IMR-90 (cell line): Measurements from ENCODE around the gene LRRC47. TPM values are rescaled to one million over a fixed set of nuclear protein-coding genes. Genes with fewer than 3 reads are reported as not detected.

Experiments
- ATAC-seq: fragments of 200-7000 bp; cut with Tn5 transposase; 2 replicates; pipeline ENCODE4 v1.9.1; 2020; ENCODE audit warnings: low read depth, mild to moderate bottlenecking, moderate library complexity
- BruUV-seq: library from RNA; stranded (reverse); fragments of 400-500 nt; replicated peaks from 2 replicates; lab custom pipeline; 2021; lab: Mats Ljungman, UMichigan
- CTCF ChIA-PET: fragments of 300-600 bp; formaldehyde crosslinking; extraction: SDS; loops from one replicate; lab custom pipeline; 2021; ENCODE audit warnings: antibody characterized with exemption; lab: Yijun Ruan, JAX
- POLR2A ChIA-PET: fragments of 300-600 bp; sonication (Branson Sonifier 250); formaldehyde crosslinking; loops from one replicate; lab custom pipeline; 2022; ENCODE audit warnings: antibody characterized with exemption; ENCODE audit not compliant: unreplicated experiment; lab: Charles Lee
- DNase-seq: peaks from one replicate; pipeline ENCODE4 v3.0.0; 2013
- H2AFZ ChIP-seq: replicated peaks from 2 replicates; pipeline ENCODE3; 2013; ENCODE audit warnings: low read length, mild to moderate bottlenecking; ENCODE audit not compliant: poor library complexity
- H2AK5ac ChIP-seq: 2 replicates; pipeline ENCODE4 v1.6.1; 2013; ENCODE audit warnings: low read depth, low read length, inconsistent platforms
- H2AK9ac ChIP-seq: replicated peaks from 2 replicates; pipeline ENCODE3; 2013; ENCODE audit warnings: mild to moderate bottlenecking, low read depth, low read length, moderate library complexity; ENCODE audit not compliant: poor library complexity
- H2BK120ac ChIP-seq: 2 replicates; pipeline ENCODE4 v1.6.1; 2013; ENCODE audit warnings: low read depth, low read length, inconsistent platforms
- H2BK15ac ChIP-seq: 3 replicates; pipeline ENCODE4 v1.6.1; 2013; ENCODE audit warnings: low read depth, low read length, inconsistent platforms
- H2BK20ac ChIP-seq: 2 replicates; pipeline ENCODE4 v1.6.1; 2013; ENCODE audit warnings: low read depth, mild to moderate bottlenecking, inconsistent platforms, low read length, moderate library complexity
- H2BK5ac ChIP-seq: 2 replicates; pipeline ENCODE4 v1.6.1; 2013; ENCODE audit warnings: mild to moderate bottlenecking, low read depth, low read length, inconsistent platforms; ENCODE audit not compliant: poor library complexity, severe bottlenecking
- H3K14ac ChIP-seq: replicated peaks from 2 replicates; pipeline ENCODE4 v1.6.1; 2013; ENCODE audit warnings: low read depth, low read length, inconsistent platforms
- H3K18ac ChIP-seq: 2 replicates; pipeline ENCODE4 v1.6.1; 2013; ENCODE audit warnings: low read depth, low read length, control low read depth
- H3K23ac ChIP-seq: 2 replicates; pipeline ENCODE4 v1.6.1; 2013; ENCODE audit warnings: low read depth, low read length, inconsistent platforms
- H3K27ac ChIP-seq: 2 replicates; pipeline ENCODE4 v1.5.1; 2013; ENCODE audit warnings: mild to moderate bottlenecking, control low read depth, low read length; ENCODE audit not compliant: insufficient read depth
- H3K27me3 ChIP-seq: 2 replicates; pipeline ENCODE4 v1.6.1; 2013; ENCODE audit warnings: low read length; ENCODE audit not compliant: control insufficient read depth, insufficient read depth
- H3K36me3 ChIP-seq: 2 replicates; pipeline ENCODE4 v1.6.1; 2013; ENCODE audit warnings: low read length, mixed read lengths; ENCODE audit not compliant: control insufficient read depth, insufficient read depth
- H3K4ac ChIP-seq: 2 replicates; pipeline ENCODE4 v1.6.1; 2013; ENCODE audit warnings: low read depth, low read length, inconsistent platforms
- H3K4me1 ChIP-seq: 2 replicates; pipeline ENCODE4 v1.6.1; 2013; ENCODE audit warnings: low read length, mixed read lengths; ENCODE audit not compliant: control insufficient read depth, insufficient read depth
- H3K4me2 ChIP-seq: 2 replicates; pipeline ENCODE4 v1.6.1; 2013; ENCODE audit warnings: low read depth, mild to moderate bottlenecking, control low read depth, low read length, moderate library complexity
- H3K4me3 ChIP-seq: 2 replicates; pipeline ENCODE4 v1.5.1; 2013; ENCODE audit warnings: low read depth, mild to moderate bottlenecking, control low read depth, low read length, moderate library complexity; ENCODE audit not compliant: insufficient read depth
- H3K56ac ChIP-seq: 2 replicates; pipeline ENCODE4 v1.6.1; 2013; ENCODE audit warnings: low read length, inconsistent platforms; ENCODE audit not compliant: insufficient read depth; ENCODE audit errors: extremely low read depth
- H3K79me1 ChIP-seq, 2 experiments: 2 replicates each; pipeline ENCODE4 v1.6.1; 2013; ENCODE audit warnings: low read length in 2 of 2, inconsistent platforms in 1 of 2, low read depth in 1 of 2
- H3K9ac ChIP-seq: 2 replicates; pipeline ENCODE4 v1.6.1; 2013; ENCODE audit warnings: low read depth, low read length, control low read depth
- H3K9me1 ChIP-seq: 2 replicates; pipeline ENCODE4 v1.6.1; 2013; ENCODE audit warnings: low read length, inconsistent platforms; ENCODE audit not compliant: insufficient read depth
- H3K9me3 ChIP-seq: 2 replicates; pipeline ENCODE4 v1.6.1; 2013; ENCODE audit warnings: low read length; ENCODE audit not compliant: control insufficient read depth, insufficient read depth
- H4K20me1 ChIP-seq: 2 replicates; pipeline ENCODE4 v1.6.1; 2013; ENCODE audit warnings: low read length, inconsistent platforms; ENCODE audit not compliant: insufficient read depth
- H4K5ac ChIP-seq: 2 replicates; pipeline ENCODE4 v1.6.1; 2013; ENCODE audit warnings: mild to moderate bottlenecking, low read depth, low read length, control low read depth
- H4K8ac ChIP-seq, 2 experiments: 2 replicates each; pipeline ENCODE4 v1.6.1; 2013; ENCODE audit warnings: low read depth in 2 of 2, low read length in 2 of 2, control low read depth in 1 of 2, inconsistent platforms in 1 of 2
- H4K91ac ChIP-seq: 2 replicates; pipeline ENCODE4 v1.6.1; 2013; ENCODE audit warnings: low read depth, low read length, inconsistent platforms; ENCODE audit not compliant: insufficient read depth
- BHLHE40 ChIP-seq: fragments of 150-350 bp; IDR thresholded peaks from 2 replicates; pipeline ENCODE4 v1.6.1; 2016; ENCODE audit warnings: mild to moderate bottlenecking, low read depth, low read length
- CEBPB ChIP-seq: IDR thresholded peaks from 2 replicates; pipeline ENCODE4 v1.6.1; 2012; ENCODE audit warnings: low read depth, low read length, improper control_type of control experiment
- CHD1 ChIP-seq: IDR thresholded peaks from 2 replicates; pipeline ENCODE4 v1.6.1; 2012; ENCODE audit warnings: low read depth, low read length, improper control_type of control experiment
- FOS ChIP-seq: fragments of 150-350 bp; IDR thresholded peaks from 2 replicates; pipeline ENCODE4 v1.6.1; 2016; ENCODE audit warnings: low read depth, low read length
- MAZ ChIP-seq: IDR thresholded peaks from 2 replicates; pipeline ENCODE4 v1.6.1; 2012; ENCODE audit warnings: low read depth, mild to moderate bottlenecking, low read length, improper control_type of control experiment, moderate library complexity, borderline replicate concordance
- MXI1 ChIP-seq: IDR thresholded peaks from 2 replicates; pipeline ENCODE4 v1.6.1; 2012; ENCODE audit warnings: low read depth, mild to moderate bottlenecking, low read length, moderate library complexity, borderline replicate concordance
- NFE2L2 ChIP-seq: fragments of 150-350 bp; IDR thresholded peaks from 2 replicates; pipeline ENCODE4 v1.6.1; 2016; ENCODE audit warnings: low read depth, mild to moderate bottlenecking, low read length
- POLR2A ChIP-seq: IDR thresholded peaks from 2 replicates; pipeline ENCODE4 v1.6.1; 2012; ENCODE audit warnings: mild to moderate bottlenecking, low read depth, low read length
- RAD21 ChIP-seq: IDR thresholded peaks from 2 replicates; pipeline ENCODE4 v1.6.1; 2012; ENCODE audit warnings: low read length, improper control_type of control experiment
- RCOR1 ChIP-seq: IDR thresholded peaks from 2 replicates; pipeline ENCODE4 v1.6.1; 2012; ENCODE audit warnings: mild to moderate bottlenecking, low read length, improper control_type of control experiment; ENCODE audit not compliant: insufficient replicate concordance
- RFX5 ChIP-seq: IDR thresholded peaks from 2 replicates; pipeline ENCODE4 v1.8.0; 2012; ENCODE audit warnings: low read depth, mild to moderate bottlenecking, low read length, moderate library complexity
- SMC3 ChIP-seq: fragments of 150-350 bp; IDR thresholded peaks from 2 replicates; pipeline ENCODE4 v1.6.1; 2016; ENCODE audit warnings: low read depth, mild to moderate bottlenecking, antibody characterized with exemption, low read length, moderate library complexity
- WGBS, 2 experiments: methylation state at CpG; one replicate each; pipeline versions ENCODE4 v1.1.5 to v1.1.7; 2013; ENCODE audit warnings: missing lambda C conversion rate in 2 of 2; ENCODE audit not compliant: insufficient read length in 1 of 2; ENCODE audit errors: extremely low coverage in 2 of 2; 5-methylcytosine and 5-hydroxymethylcytosine counted together
- dilution Hi-C: fragments of 300-500 bp; cut with HindIII; formaldehyde crosslinking; loops from one replicate; pipeline ENCODE4 v1.14.3; 2018; ENCODE audit warnings: low sequenced_read_pairs; ENCODE audit not compliant: unreplicated experiment
- in situ Hi-C: fragments of 300-500 bp; cut with MboI; formaldehyde crosslinking; loops from 3 replicates; pipeline ENCODE4 v1.14.3; 2019; ENCODE audit warnings: low sequenced_read_pairs, inconsistent platforms, mixed read lengths
- intact Hi-C: fragments of 100-400 bp; cut with micrococcal nuclease; formaldehyde crosslinking; loops from 2 replicates; pipeline ENCODE4 v1.10.0; 2022
- polyA plus RNA-seq, 3 experiments: library from polyadenylated mRNA; depleted of rRNA; stranded (reverse); fragments of >200 nt; gene quantifications; 2 replicates each; pipeline ENCODE4 v1.2.3, GENCODE V29; 2012; ENCODE audit warnings: low replicate concordance in 1 of 3
- total RNA-seq: library from RNA; depleted of rRNA; stranded (reverse); fragments of >200 nt; gene quantifications from 2 replicates; pipeline ENCODE4 v1.2.3, GENCODE V29; 2012
- TF ChIP-seq, protein P1 (sequence below): fragments of 150-350 bp; IDR thresholded peaks from 2 replicates; pipeline ENCODE4 v1.6.1; 2016; ENCODE audit warnings: low read depth, mild to moderate bottlenecking, low read length, moderate library complexity, borderline replicate concordance
- TF ChIP-seq, protein P2 (sequence below): conservative IDR thresholded peaks from 2 replicates; pipeline ENCODE4 v1.5.1; 2012; ENCODE audit warnings: mild to moderate bottlenecking, low read depth, low read length, improper control_type of control experiment

Gene LRRC47
- total and polyA plus RNA-seq, 2 of the 4 experiments (the other 2 are of a cell fraction) = 15.2 to 19.7 TPM

DNA sequence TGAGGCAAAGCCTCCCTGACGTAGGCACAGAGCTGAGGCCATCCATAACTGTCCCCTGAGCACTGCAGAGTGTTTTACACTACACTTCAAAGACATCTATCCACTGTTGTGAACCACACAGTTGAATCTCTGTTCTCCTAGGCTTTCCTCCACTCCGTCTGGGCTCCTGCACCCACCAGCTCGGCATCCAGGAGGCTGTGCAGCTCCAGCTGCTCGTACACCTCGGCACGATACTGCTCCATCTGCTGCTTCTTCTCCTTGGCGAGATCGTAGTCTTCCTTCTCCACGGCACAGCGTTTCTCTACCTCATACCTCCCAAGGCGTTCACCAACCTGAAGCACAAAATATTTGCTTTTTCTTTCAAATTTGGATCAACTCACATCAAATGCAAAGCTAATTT, 42.5 kb upstream of the LRRC47 start:
- Histone ChIP-seq H2AK5ac (no peak overlapping the region), H3K9ac (no peak overlapping the region), H3K14ac (no peak overlapping the region), H3K4ac (no peak overlapping the region), H3K27ac (no peak overlapping the region), H2AFZ (no peak overlapping the region), H4K8ac (no peak overlapping the region), H3K4me2 (no peak overlapping the region), H4K20me1 (no peaks in the 10 kb centered on the region), H2BK20ac (no peak overlapping the region), H2AK9ac (no peak overlapping the region), H3K27me3 (no peaks in the 10 kb centered on the region), H4K5ac (no peak overlapping the region), H3K23ac (no peak overlapping the region), H3K9me3 (peaks cover 5% of the 10 kb centered on the region), H2BK120ac (no peak overlapping the region), H3K9me1 (no peaks in the 10 kb centered on the region), H3K79me1 (no peaks in the 10 kb centered on the region), H3K56ac (no peak overlapping the region), H4K91ac (no peak overlapping the region), H2BK5ac (no peak overlapping the region), H3K18ac (no peak overlapping the region), H2BK15ac (no peak overlapping the region), H3K36me3 (peaks cover 50% of the 10 kb centered on the region), H3K4me3 (no peak overlapping the region), H3K4me1 (no peaks in the 10 kb centered on the region)
- in situ Hi-C loops (no loop called here), intact Hi-C loops (no loop called here), dilution Hi-C loops (no loop called here)
- 97% methylated on average over 9 of the region's 11 CpGs; no CpG with 5 or more reads in 1 of the 2 experiments for WGBS, 2 experiments
- DNase-seq = no peak
- no peak for TF ChIP-seq NFE2L2
- TF ChIP-seq MXI1 = no peak
- no peak for TF ChIP-seq BHLHE40
- no peak for TF ChIP-seq POLR2A
- TF ChIP-seq SMC3 = no peak
- no peak for TF ChIP-seq RAD21
- TF ChIP-seq RCOR1 = no peak
- TF ChIP-seq CEBPB = no peak
- TF ChIP-seq CHD1 = no peak
- TF ChIP-seq RFX5 = no peak
- no peak for TF ChIP-seq MAZ
- TF ChIP-seq, protein P1, sequence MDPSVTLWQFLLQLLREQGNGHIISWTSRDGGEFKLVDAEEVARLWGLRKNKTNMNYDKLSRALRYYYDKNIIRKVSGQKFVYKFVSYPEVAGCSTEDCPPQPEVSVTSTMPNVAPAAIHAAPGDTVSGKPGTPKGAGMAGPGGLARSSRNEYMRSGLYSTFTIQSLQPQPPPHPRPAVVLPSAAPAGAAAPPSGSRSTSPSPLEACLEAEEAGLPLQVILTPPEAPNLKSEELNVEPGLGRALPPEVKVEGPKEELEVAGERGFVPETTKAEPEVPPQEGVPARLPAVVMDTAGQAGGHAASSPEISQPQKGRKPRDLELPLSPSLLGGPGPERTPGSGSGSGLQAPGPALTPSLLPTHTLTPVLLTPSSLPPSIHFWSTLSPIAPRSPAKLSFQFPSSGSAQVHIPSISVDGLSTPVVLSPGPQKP = no peak
- TF ChIP-seq, protein P2, sequence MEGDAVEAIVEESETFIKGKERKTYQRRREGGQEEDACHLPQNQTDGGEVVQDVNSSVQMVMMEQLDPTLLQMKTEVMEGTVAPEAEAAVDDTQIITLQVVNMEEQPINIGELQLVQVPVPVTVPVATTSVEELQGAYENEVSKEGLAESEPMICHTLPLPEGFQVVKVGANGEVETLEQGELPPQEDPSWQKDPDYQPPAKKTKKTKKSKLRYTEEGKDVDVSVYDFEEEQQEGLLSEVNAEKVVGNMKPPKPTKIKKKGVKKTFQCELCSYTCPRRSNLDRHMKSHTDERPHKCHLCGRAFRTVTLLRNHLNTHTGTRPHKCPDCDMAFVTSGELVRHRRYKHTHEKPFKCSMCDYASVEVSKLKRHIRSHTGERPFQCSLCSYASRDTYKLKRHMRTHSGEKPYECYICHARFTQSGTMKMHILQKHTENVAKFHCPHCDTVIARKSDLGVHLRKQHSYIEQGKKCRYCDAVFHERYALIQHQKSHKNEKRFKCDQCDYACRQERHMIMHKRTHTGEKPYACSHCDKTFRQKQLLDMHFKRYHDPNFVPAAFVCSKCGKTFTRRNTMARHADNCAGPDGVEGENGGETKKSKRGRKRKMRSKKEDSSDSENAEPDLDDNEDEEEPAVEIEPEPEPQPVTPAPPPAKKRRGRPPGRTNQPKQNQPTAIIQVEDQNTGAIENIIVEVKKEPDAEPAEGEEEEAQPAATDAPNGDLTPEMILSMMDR = no peak
- TF ChIP-seq FOS = no peak
- CTCF ChIA-PET = no interaction called here
- POLR2A ChIA-PET = no interaction called here
- ATAC-seq = no peak
- BruUV-seq = no TSS peak
